ENCODE results near the gene CTSF. TPM values are rescaled to one million over a fixed set of nuclear protein-coding genes. Genes with fewer than 3 reads are reported as not detected.

CTSF gene
- total RNA-seq, 1 experiment from 2014 or later = 0.98 TPM

- Mint-ChIP-seq H3K4me3 (peak overlapping the region; percentile 97 to 98), H3K36me3 (ENCODE audit: insufficient read depth in 1 of 3, low read depth in 3 of 3) (peaks cover 2 to 25% (median 20%) of the 10 kb centered on the region in 3 experiments; a peak in 6 of 7 replicates), H3K9me3 (peaks cover 17 to 27% of the 10 kb centered on the region in 2 experiments), H3K27ac (peak overlapping the region; percentile 98 to 99 (median 99)), H3K4me1 (peaks cover 15 to 17% of the 10 kb centered on the region in 2 experiments), H3K27me3 (ENCODE audit: low read depth) (peaks cover 25% of the 10 kb centered on the region)
- no peak for TF ChIP-seq CTCF (conservative IDR thresholded peaks at IDR 0.05)
- Histone ChIP-seq H2AFZ (ENCODE audit: low read length) (no peak overlapping the region), H3K23ac (ENCODE audit: insufficient read length, low read depth, low read length) (no peak overlapping the region), H3K79me1 (ENCODE audit: insufficient read depth, low read depth, low read length, poor library complexity, severe bottlenecking) (peaks cover 3% of the 10 kb centered on the region), H4K5ac (ENCODE audit: insufficient read length, low read depth, low read length) (no peak overlapping the region), H3K23me2 (ENCODE audit: insufficient read length, low read depth, low read length, poor library complexity, severe bottlenecking) (peaks cover 10% of the 10 kb centered on the region), H2AK5ac (ENCODE audit: insufficient read length, low read length) (no peak overlapping the region), H3K27me3 (ENCODE audit: insufficient read depth, low read length) (no peaks in the 10 kb centered on the region), H3K4me2 (ENCODE audit: insufficient read depth, insufficient read length, low read length) (peak overlapping the region; percentile 73), H3K9me3 (ENCODE audit: control insufficient read depth, low read depth, low read length) (no peaks in the 10 kb centered on the region), H2BK120ac (ENCODE audit: low read depth, low read length, poor library complexity, severe bottlenecking) (no peak overlapping the region), H3K9ac (ENCODE audit: extremely low read depth, insufficient read length, low read length) (peak overlapping the region; percentile 35), H4K20me1 (ENCODE audit: control insufficient read depth, insufficient read depth, insufficient read length) (no peaks in the 10 kb centered on the region), H3K14ac (ENCODE audit: insufficient read depth, low read length) (peak overlapping the region; percentile 59), H3K18ac (ENCODE audit: insufficient read length, low read depth, low read length) (peak overlapping the region; percentile 47), H3K79me2 (ENCODE audit: insufficient read depth, low read length) (no peaks in the 10 kb centered on the region), H3K4ac (ENCODE audit: low read depth, low read length) (no peak overlapping the region), H2BK5ac (ENCODE audit: insufficient read length, low read length) (no peak overlapping the region), H3K4me1 (ENCODE audit: insufficient read depth, low read length) (no peaks in the 10 kb centered on the region; the same call in 1 of the 2 replicates), H2BK12ac (ENCODE audit: insufficient read length, low read depth, low read length) (no peak overlapping the region), H3T11ph (ENCODE audit: low read length) (no peak overlapping the region), H2BK20ac (ENCODE audit: low read depth, low read length, poor library complexity, severe bottlenecking) (no peak overlapping the region), H3K56ac (ENCODE audit: insufficient read length, low read depth, low read length) (no peak overlapping the region), H3K27ac (ENCODE audit: insufficient read length, low read depth, low read length) (no peak overlapping the region), H2BK15ac (ENCODE audit: low read depth, low read length) (no peak overlapping the region), H4K8ac (replicated peaks; ENCODE audit: insufficient read length, low read depth, low read length) (no peak overlapping the region), H4K91ac (ENCODE audit: insufficient read length, low read depth, low read length) (no peak overlapping the region)
- no CpG with 5 or more reads among the region's 12 CpGs for WGBS (ENCODE audit: extremely low coverage, insufficient read length, low lambda C conversion rate)
- no peak for DNase-seq
These were observed 24.9 kb upstream of the CTSF start for GRCh38 chr11:66593303-66593635.
